Measurements from ENCODE around the gene STXBP6. TPM values are rescaled to one million over a fixed set of nuclear protein-coding genes. Genes with fewer than 3 reads are reported as not detected.
"Not testable (repeated sequence)": the region's sequence is repeated elsewhere in the genome, so short reads cannot be mapped to it uniquely, and the experiment has no call there.

Gene STXBP6
- total RNA-seq, 1 experiment from 2014 or later = 0.27 TPM

DNA sequence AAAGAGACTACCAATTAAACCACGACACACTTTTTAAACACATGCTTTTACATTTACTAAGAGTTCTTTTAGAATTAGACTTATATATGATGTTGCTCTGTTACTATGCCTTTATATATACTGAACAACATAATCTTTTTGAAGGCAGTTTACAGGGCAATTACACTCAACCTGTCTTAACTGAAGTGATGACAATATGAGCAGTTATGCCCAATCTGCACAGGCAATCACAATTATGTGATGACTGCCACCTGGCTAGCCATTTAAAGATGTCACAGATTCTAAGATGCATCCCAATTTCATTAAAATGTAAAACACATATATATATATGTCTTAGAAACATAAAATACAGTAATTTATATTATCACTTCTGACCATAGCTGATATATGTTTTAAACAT, 112.6 kb downstream of the STXBP6 start:
- Histone ChIP-seq H3K79me2 (ENCODE audit: insufficient read depth, low read length) (no peaks in the 10 kb centered on the region), H3K27ac (ENCODE audit: low read depth, low read length) (no peak overlapping the region), H3K4me1 (ENCODE audit: control insufficient read depth in 1 of 2, insufficient read depth in 2 of 2, low read length in 2 of 2) (no peaks in the 10 kb centered on the region), H3K9ac (ENCODE audit: low read length) (no peak overlapping the region), H2AFZ (ENCODE audit: low read depth, low read length, poor library complexity, severe bottlenecking) (no peak overlapping the region), H3K4me2 (ENCODE audit: low read length) (no peak overlapping the region), H3K9me2 (ENCODE audit: insufficient read depth) (no peaks in the 10 kb centered on the region), H3K9me3 (ENCODE audit: control insufficient read depth in 1 of 2, insufficient read depth in 1 of 2, low read depth in 1 of 2, low read length in 2 of 2) (peaks cover 0 to 16% of the 10 kb centered on the region in 2 experiments; a peak in 1 of 4 replicates), H3K36me3 (ENCODE audit: control insufficient read depth in 1 of 2, insufficient read depth in 2 of 2, low read length in 2 of 2) (no peaks in the 10 kb centered on the region), H4K20me1 (ENCODE audit: insufficient read depth) (no peaks in the 10 kb centered on the region), H3K4me3 (replicated peaks in 1 of 2; ENCODE audit: low read depth in 1 of 2, low read length in 2 of 2) (no peak overlapping the region), H3K27me3 (ENCODE audit: insufficient read depth, low read length) (no peaks in the 10 kb centered on the region)
- no TSS peak for BruUV-seq (replicated peaks)
- intact Hi-C loops (cut with micrococcal nuclease) = no loop called here
- no peak for TF ChIP-seq CEBPB (IDR thresholded peaks at IDR 0.05; ENCODE audit: low read depth)
- no peak for TF ChIP-seq ZFX (IDR thresholded peaks at IDR 0.05)
- no peak for TF ChIP-seq SP1 (IDR thresholded peaks at IDR 0.05; ENCODE audit: low read depth)
- TF ChIP-seq SRF (IDR thresholded peaks at IDR 0.05; ENCODE audit: low read depth) = no peak
- TF ChIP-seq EZH2phosphoT487 (IDR thresholded peaks at IDR 0.05; ENCODE audit: borderline replicate concordance) = no peak
- TF ChIP-seq, protein P1, sequence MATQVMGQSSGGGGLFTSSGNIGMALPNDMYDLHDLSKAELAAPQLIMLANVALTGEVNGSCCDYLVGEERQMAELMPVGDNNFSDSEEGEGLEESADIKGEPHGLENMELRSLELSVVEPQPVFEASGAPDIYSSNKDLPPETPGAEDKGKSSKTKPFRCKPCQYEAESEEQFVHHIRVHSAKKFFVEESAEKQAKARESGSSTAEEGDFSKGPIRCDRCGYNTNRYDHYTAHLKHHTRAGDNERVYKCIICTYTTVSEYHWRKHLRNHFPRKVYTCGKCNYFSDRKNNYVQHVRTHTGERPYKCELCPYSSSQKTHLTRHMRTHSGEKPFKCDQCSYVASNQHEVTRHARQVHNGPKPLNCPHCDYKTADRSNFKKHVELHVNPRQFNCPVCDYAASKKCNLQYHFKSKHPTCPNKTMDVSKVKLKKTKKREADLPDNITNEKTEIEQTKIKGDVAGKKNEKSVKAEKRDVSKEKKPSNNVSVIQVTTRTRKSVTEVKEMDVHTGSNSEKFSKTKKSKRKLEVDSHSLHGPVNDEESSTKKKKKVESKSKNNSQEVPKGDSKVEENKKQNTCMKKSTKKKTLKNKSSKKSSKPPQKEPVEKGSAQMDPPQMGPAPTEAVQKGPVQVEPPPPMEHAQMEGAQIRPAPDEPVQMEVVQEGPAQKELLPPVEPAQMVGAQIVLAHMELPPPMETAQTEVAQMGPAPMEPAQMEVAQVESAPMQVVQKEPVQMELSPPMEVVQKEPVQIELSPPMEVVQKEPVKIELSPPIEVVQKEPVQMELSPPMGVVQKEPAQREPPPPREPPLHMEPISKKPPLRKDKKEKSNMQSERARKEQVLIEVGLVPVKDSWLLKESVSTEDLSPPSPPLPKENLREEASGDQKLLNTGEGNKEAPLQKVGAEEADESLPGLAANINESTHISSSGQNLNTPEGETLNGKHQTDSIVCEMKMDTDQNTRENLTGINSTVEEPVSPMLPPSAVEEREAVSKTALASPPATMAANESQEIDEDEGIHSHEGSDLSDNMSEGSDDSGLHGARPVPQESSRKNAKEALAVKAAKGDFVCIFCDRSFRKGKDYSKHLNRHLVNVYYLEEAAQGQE (IDR thresholded peaks at IDR 0.05; ENCODE audit: low read depth) = no peak
- no peak for TF ChIP-seq POLR2AphosphoS5 (IDR thresholded peaks at IDR 0.05; ENCODE audit: low read depth, low read length)
- no peak for TF ChIP-seq EZH2 (IDR thresholded peaks at IDR 0.05)
- TF ChIP-seq CBX3 (IDR thresholded peaks at IDR 0.05; ENCODE audit: low read depth) = no peak
- TF ChIP-seq RAD21 (IDR thresholded peaks at IDR 0.05; ENCODE audit: low read depth) = no peak
- TF ChIP-seq, protein P2, sequence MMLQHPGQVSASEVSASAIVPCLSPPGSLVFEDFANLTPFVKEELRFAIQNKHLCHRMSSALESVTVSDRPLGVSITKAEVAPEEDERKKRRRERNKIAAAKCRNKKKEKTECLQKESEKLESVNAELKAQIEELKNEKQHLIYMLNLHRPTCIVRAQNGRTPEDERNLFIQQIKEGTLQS (IDR thresholded peaks at IDR 0.05) = no peak
- TF ChIP-seq EGR1 (IDR thresholded peaks at IDR 0.05; ENCODE audit: low read depth) = no peak
- TF ChIP-seq, protein P3, sequence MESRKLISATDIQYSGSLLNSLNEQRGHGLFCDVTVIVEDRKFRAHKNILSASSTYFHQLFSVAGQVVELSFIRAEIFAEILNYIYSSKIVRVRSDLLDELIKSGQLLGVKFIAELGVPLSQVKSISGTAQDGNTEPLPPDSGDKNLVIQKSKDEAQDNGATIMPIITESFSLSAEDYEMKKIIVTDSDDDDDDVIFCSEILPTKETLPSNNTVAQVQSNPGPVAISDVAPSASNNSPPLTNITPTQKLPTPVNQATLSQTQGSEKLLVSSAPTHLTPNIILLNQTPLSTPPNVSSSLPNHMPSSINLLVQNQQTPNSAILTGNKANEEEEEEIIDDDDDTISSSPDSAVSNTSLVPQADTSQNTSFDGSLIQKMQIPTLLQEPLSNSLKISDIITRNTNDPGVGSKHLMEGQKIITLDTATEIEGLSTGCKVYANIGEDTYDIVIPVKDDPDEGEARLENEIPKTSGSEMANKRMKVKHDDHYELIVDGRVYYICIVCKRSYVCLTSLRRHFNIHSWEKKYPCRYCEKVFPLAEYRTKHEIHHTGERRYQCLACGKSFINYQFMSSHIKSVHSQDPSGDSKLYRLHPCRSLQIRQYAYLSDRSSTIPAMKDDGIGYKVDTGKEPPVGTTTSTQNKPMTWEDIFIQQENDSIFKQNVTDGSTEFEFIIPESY (IDR thresholded peaks at IDR 0.05; ENCODE audit: extremely low read depth, insufficient replicate concordance, low read length) = no peak
- no peak for TF ChIP-seq YY1 (IDR thresholded peaks at IDR 0.05; ENCODE audit: extremely low read depth, insufficient replicate concordance, low read depth, low read length)
- ChIA-PET CTCF (no interaction called here), RAD21 (ENCODE audit: low non-redundant PET in 1 of 2, low total read pairs in 2 of 2, uncharacterized antibody in 2 of 2, unreplicated experiment in 2 of 2) (no interaction called here), POLR2A (no interaction called here)
- ATAC-seq (no peak), DNase-seq (ENCODE audit: low read depth, low spot score) (no peak)

DNA sequence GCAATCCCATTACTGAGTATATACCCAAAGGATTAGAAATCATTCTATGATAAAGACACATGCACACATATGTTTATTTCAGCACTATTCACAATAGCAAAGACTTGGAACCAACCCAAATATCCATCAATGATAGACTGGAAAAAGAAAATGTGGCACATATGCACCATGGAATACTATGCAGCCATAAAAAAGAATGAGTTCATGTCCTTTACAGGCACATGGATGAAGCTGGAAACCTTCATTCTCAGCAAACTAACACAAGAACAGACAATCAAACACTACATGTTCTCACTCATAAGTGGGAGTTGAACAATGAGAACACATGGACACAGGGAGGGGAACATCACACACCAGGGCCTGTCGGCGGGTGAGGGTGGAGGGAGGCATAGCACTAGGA, 113.2 kb downstream of the STXBP6 start:
- H3K27ac ChIP-seq (ENCODE audit: low read depth, low read length); H3K4me1 ChIP-seq (ENCODE audit: control insufficient read depth in 1 of 2, insufficient read depth in 2 of 2, low read length in 2 of 2); ATAC-seq; H3K79me2 ChIP-seq (ENCODE audit: insufficient read depth, low read length); RAD21 ChIA-PET (ENCODE audit: low non-redundant PET in 1 of 2, low total read pairs in 2 of 2, uncharacterized antibody in 2 of 2, unreplicated experiment in 2 of 2); H3K27me3 ChIP-seq (ENCODE audit: insufficient read depth, low read length); H3K4me2 ChIP-seq (ENCODE audit: low read length); H3K36me3 ChIP-seq (ENCODE audit: control insufficient read depth in 1 of 2, insufficient read depth in 2 of 2, low read length in 2 of 2); H3K9ac ChIP-seq (ENCODE audit: low read length); H2AFZ ChIP-seq (ENCODE audit: low read depth, low read length, poor library complexity, severe bottlenecking); H3K9me2 ChIP-seq (ENCODE audit: insufficient read depth); BruUV-seq (replicated peaks); CTCF ChIA-PET; POLR2A ChIA-PET; H3K4me3 ChIP-seq (replicated peaks in 1 of 2; ENCODE audit: low read depth in 1 of 2, low read length in 2 of 2); intact Hi-C loops (cut with micrococcal nuclease); H4K20me1 ChIP-seq (ENCODE audit: insufficient read depth); DNase-seq (ENCODE audit: low read depth, low spot score): not testable (repeated sequence)
- peaks cover 0 to 12% of the 10 kb centered on the region in 2 experiments; a peak in 1 of 4 replicates for H3K9me3 ChIP-seq (ENCODE audit: control insufficient read depth in 1 of 2, insufficient read depth in 1 of 2, low read depth in 1 of 2, low read length in 2 of 2)

Measured in HCT116 (cell line).